ENCODE measurements around the gene RAB5IF. TPM values are rescaled to one million over a fixed set of nuclear protein-coding genes. Genes with fewer than 3 reads are reported as not detected.
"Not testable (repeated sequence)": the region's sequence is repeated elsewhere in the genome, so short reads cannot be mapped to it uniquely, and the experiment has no call there.

RAB5IF gene
- total and polyA plus RNA-seq, 2 of the 13 experiments (the other 11 are each of a cell fraction or from before 2014, with no cell fraction given), result 261 to 305 TPM

DNA sequence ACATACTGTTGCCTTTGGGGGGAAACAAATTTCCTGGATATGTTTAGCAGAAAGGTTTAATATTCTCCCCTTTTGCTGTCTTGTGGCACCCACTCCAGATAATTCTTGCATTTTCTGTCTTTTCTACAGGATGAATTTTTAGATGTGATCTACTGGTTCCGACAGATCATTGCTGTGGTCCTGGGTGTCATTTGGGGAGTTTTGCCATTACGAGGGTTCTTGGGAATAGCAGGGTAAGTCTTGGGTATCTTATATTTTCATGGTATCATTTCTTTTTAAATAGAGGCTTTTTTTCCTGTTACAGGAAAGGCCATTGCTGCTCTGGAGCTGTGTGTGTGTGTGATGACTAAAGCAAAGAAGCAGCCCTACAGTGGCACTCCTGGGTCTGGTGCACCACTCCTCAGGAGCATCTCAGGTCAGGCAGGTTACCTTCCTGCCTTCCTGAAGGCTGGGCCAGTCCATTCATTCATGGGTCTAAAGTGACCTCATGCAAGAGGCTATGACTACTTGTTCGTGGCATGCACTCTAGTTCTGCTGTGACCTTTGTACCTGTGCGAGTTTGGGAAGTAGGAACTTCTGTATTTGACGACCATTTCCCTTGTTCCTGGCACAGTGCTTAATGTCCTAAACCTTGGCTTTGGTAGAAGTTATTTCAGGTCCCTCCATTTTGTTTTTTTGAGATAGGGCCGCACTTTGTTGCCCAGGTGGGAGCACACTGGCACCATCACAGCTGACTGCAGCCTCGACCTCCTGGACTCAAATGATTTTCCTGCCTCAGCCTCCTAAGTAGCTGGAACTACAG, 2.2 kb downstream of the RAB5IF start (continued):
- no peak for TF ChIP-seq ZNF564 (CRISPR knock-in tag; IDR thresholded peaks at IDR 0.05)
- TF ChIP-seq ELF1 (CRISPR knock-in tag; IDR thresholded peaks at IDR 0.05), result peak; percentile 50
- TF ChIP-seq SRY (CRISPR knock-in tag; IDR thresholded peaks at IDR 0.05), result peak; percentile 31; the same call in 1 of the 2 replicates
- TF ChIP-seq, protein P1, sequence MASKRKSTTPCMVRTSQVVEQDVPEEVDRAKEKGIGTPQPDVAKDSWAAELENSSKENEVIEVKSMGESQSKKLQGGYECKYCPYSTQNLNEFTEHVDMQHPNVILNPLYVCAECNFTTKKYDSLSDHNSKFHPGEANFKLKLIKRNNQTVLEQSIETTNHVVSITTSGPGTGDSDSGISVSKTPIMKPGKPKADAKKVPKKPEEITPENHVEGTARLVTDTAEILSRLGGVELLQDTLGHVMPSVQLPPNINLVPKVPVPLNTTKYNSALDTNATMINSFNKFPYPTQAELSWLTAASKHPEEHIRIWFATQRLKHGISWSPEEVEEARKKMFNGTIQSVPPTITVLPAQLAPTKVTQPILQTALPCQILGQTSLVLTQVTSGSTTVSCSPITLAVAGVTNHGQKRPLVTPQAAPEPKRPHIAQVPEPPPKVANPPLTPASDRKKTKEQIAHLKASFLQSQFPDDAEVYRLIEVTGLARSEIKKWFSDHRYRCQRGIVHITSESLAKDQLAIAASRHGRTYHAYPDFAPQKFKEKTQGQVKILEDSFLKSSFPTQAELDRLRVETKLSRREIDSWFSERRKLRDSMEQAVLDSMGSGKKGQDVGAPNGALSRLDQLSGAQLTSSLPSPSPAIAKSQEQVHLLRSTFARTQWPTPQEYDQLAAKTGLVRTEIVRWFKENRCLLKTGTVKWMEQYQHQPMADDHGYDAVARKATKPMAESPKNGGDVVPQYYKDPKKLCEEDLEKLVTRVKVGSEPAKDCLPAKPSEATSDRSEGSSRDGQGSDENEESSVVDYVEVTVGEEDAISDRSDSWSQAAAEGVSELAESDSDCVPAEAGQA (IDR thresholded peaks at IDR 0.05; ENCODE audit: low read depth), result no peak
- TF ChIP-seq, protein P1 (CRISPR knock-in tag; IDR thresholded peaks at IDR 0.05; ENCODE audit: borderline replicate concordance), result no peak

- POLR2A ChIA-PET, result interaction anchor here (1.1 to 6.6 kb wide), 6 partner anchors 9 to 34 kb away, joined by 3 to 167 read pairs (median 45); partner anchors contain the start of gene TGIF2
- H3K9me3 ChIP-seq (ENCODE audit: low read length); H3K4me3 ChIP-seq (replicated peaks in 1 of 3; ENCODE audit: insufficient read depth in 1 of 3, low read depth in 2 of 3, low read length in 3 of 3); FAIRE-seq; ATAC-seq; intact Hi-C loops (cut with micrococcal nuclease; ENCODE audit: unreplicated experiment); DNase-seq (ENCODE audit: low spot score); BruUV-seq (replicated peaks); H2AFZ ChIP-seq (ENCODE audit: low read length); H3K27me3 ChIP-seq (ENCODE audit: control insufficient read depth in 1 of 2, insufficient read depth in 2 of 2, low read length in 2 of 2); CTCF ChIA-PET (ENCODE audit: low intra/inter-chr PET ratio, low total read pairs); H4K20me1 ChIP-seq (ENCODE audit: insufficient read depth, low read length); in situ Hi-C loops (cut with HindIII; ENCODE audit: extremely low pct_ligation_motif_present, low pct_unique_long_range_greater_than_20kb): not testable (repeated sequence)
- 93% methylated on average over 6 of the region's 6 CpGs for WGBS (ENCODE audit: low lambda C conversion rate)
- H3K9ac ChIP-seq (ENCODE audit: insufficient read depth, low read depth, low read length), result peak overlapping the region; percentile 98
- peak overlapping the region; percentile 82 for H3K4me2 ChIP-seq (ENCODE audit: low read depth, low read length)
- peaks cover 21 to 49% of the 10 kb centered on the region in 2 experiments for H3K36me3 ChIP-seq (replicated peaks in 1 of 2; ENCODE audit: control insufficient read depth in 1 of 2, insufficient read depth in 2 of 2, low read length in 2 of 2)
- peaks cover 27% of the 10 kb centered on the region for H3K4me1 ChIP-seq (ENCODE audit: insufficient read depth, low read length)
- H3K27ac ChIP-seq (ENCODE audit: extremely low read length, insufficient read depth, low read length), result peak overlapping the region; percentile 81
- H3K79me2 ChIP-seq (ENCODE audit: insufficient read depth, low read length), result peaks cover 28% of the 10 kb centered on the region
- TF ChIP-seq, protein P2, sequence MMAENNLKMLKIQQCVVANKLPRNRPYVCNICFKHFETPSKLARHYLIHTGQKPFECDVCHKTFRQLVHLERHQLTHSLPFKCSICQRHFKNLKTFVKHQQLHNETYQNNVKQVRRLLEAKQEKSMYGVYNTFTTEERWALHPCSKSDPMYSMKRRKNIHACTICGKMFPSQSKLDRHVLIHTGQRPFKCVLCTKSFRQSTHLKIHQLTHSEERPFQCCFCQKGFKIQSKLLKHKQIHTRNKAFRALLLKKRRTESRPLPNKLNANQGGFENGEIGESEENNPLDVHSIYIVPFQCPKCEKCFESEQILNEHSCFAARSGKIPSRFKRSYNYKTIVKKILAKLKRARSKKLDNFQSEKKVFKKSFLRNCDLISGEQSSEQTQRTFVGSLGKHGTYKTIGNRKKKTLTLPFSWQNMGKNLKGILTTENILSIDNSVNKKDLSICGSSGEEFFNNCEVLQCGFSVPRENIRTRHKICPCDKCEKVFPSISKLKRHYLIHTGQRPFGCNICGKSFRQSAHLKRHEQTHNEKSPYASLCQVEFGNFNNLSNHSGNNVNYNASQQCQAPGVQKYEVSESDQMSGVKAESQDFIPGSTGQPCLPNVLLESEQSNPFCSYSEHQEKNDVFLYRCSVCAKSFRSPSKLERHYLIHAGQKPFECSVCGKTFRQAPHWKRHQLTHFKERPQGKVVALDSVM (CRISPR knock-in tag; IDR thresholded peaks at IDR 0.05), result peak; percentile 73
- 0 out of 2 replicates have a peak, but pooled peaks have one; percentile 5 for TF ChIP-seq ELF4 (CRISPR knock-in tag; IDR thresholded peaks at IDR 0.05; ENCODE audit: borderline replicate concordance)
- peak; percentile 48 for TF ChIP-seq MAFF (IDR thresholded peaks at IDR 0.05; ENCODE audit: low read depth, low read length)
- TF ChIP-seq NFE2L2 (IDR thresholded peaks at IDR 0.05; ENCODE audit: low read length), result peak; percentile 57
- peak; percentile 1 for TF ChIP-seq YY1 (IDR thresholded peaks at IDR 0.05; ENCODE audit: insufficient read depth, insufficient replicate concordance, low read depth, low read length)
- TF ChIP-seq, protein P3, sequence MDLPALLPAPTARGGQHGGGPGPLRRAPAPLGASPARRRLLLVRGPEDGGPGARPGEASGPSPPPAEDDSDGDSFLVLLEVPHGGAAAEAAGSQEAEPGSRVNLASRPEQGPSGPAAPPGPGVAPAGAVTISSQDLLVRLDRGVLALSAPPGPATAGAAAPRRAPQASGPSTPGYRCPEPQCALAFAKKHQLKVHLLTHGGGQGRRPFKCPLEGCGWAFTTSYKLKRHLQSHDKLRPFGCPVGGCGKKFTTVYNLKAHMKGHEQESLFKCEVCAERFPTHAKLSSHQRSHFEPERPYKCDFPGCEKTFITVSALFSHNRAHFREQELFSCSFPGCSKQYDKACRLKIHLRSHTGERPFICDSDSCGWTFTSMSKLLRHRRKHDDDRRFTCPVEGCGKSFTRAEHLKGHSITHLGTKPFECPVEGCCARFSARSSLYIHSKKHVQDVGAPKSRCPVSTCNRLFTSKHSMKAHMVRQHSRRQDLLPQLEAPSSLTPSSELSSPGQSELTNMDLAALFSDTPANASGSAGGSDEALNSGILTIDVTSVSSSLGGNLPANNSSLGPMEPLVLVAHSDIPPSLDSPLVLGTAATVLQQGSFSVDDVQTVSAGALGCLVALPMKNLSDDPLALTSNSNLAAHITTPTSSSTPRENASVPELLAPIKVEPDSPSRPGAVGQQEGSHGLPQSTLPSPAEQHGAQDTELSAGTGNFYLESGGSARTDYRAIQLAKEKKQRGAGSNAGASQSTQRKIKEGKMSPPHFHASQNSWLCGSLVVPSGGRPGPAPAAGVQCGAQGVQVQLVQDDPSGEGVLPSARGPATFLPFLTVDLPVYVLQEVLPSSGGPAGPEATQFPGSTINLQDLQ (CRISPR knock-in tag; IDR thresholded peaks at IDR 0.05), result 0 out of 2 replicates have a peak, but pooled peaks have one; percentile 28
These were observed 2.8 kb downstream of the RAB5IF start for GRCh38 chr20:36608388-36608728.

Data from HepG2 (cell line).